ENCODE results near the gene SMCR8.
"Not testable (repeated sequence)": the region's sequence is repeated elsewhere in the genome, so short reads cannot be mapped to it uniquely, and the experiment has no call there.

Gene SMCR8

GRCh38 chr17:18318117-18318516 lies 3.0 kb downstream of the SMCR8 start:
- DNase-seq, result no peak

- DNase-seq, result no peak
Measured at GRCh38 chr17:18318771-18319450, 3.8 kb downstream of the SMCR8 start.

DNA sequence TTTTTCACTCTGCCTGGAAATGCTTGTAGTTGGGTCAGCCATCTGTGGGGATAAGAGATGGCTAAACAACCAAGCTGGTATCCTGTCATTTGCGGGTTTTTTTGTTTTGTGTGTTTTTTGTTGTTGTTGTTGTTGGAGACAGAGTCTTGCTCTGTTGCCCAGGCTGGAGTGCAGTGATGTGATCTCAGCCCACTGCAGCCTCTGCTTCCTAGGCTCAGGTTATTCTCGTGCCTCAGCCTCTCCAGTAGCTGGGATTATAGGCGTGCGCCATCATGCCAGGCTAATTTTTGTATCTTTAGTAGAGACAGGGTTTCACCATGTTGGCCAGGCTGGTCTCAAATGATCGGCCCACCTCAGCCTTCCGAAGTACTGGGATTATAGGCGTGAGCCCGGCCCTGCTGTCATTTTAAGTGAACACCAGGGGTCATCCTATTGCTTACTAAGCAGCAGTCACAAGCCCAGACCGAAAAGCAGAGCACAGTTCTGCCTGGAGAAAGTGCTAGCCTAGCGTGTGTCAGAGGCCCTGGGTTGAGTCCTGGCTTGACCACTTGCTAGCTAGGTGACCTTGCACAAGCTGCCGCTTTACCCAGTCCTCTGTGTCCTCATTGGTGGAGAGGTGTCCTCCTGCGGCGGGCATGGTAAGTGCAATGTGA lies 4.6 kb downstream of the SMCR8 start:
- no peak for DNase-seq

DNA sequence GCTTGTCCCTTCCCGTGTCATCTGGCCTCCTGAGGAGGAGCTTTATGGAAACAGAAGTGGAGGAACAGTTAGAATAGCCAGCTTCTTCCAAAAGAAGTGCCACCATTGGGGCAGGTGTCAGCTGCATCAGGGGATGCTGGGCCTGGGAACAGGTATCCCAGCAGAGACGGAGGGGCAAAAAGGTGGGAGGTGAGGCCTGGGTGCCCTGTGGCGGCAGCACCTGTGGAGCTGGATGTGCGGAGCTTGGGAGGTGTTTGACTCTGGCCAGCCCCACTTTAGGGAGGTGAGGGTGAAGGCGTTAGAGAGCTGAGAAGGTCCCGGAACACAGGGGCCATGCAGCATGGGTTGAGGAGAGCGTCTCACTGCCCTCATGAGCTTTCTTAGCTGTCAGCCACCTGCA lies 5.2 kb downstream of the SMCR8 start:
- DNase-seq, result no peak

DNA sequence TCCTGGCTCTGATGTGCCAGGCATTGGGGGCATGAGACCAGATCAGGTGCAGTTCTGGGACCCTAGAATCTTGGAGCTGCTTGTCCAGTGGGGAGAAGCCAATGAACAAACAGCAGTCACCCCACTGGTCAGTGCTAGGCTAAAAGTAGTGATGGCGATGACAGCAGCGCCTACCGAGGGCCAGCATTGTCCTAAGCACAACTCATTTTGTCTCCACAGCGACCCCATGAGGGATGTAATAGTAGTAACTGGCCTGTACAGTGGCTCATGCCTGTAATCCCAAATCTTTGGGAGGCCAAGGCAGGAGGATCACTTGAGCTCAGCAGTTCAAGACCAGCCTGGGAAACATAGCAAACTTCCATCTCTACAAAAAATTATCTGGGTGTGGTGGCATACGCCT lies 6.2 kb downstream of the SMCR8 start:
- DNase-seq, result no peak

- no peak for DNase-seq
Measured at GRCh38 chr17:18322522-18322921, 7.4 kb downstream of the SMCR8 start.

- no peak for DNase-seq
Measured at GRCh38 chr17:18323007-18323406, 7.9 kb downstream of the SMCR8 start.

DNA sequence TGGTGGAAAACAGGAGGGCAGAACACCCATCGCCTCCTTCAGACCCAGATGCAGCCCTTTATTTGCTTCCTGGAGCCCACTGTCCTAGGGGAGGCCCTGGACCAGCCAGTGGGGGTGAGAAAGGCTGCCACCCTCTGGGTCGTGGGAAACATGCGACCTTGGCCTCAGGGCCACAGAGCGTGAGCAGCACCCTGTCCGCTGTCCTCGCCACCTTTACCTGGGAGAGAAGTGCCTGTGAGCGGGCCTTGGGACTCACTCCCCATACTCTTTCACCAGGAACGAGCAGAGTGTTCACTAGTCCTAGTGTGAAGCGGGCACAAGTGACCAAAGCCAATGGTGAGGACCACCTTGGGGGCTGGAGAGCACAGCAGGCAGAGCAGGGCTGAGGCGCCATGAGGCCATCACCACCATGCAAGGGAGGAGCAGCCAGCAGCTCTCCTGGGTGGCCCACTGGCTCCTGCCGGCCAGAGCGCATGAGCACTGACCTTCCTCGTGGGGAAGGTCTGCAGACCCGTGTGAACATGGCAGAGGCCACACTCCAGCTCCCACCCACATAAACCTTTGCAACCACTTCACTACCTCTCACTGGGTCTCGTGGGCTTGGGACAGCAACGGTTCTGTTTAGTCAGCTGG lies 8.5 kb downstream of the SMCR8 start:
- no peak for DNase-seq

DNA sequence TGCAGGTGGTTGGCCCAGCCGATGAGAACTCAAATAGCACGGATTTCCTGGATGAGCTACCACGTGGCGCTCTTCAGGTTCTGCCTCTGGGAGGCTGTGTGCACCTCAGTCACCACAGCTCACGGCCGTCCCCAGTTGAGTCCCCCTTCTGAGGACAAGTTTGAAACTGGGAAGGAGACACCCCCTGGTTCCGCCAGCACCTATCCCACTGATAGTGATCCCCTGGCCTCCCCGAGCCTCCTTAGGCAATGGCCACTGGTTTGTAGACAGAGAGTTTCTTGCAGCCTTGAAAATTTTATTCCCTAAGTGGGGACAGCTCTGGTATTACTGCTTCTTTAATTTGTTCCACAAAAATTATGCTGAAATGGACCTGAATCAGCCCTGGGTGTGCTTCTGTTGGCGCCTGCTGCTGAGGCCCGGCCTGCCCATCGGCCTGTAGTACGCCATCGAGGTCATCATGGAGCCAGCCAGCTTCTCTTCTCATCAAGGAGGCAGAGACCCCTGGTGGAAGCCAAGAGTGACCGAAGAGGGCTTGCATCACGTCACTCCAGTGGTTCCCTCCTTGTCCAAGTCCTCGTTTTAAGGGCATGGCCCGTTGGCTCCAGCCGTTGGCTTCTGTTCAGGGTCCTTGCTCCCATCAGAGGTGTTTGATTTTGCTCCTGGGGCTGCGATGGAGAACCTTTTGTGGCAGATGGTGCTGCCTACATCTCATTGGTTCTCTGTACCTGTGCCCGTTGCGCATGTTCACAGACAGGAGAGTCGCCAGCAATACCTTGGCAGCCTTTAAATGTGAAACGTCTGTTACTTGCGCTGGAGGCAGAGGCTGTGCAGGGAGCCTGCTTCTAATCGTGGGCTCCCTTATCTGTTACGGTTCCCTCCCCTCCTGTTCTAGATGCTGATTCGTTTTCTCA lies 9.3 kb downstream of the SMCR8 start:
- no peak for DNase-seq

GRCh38 chr17:18326039-18326438 lies 10.9 kb downstream of the SMCR8 start:
- no peak for DNase-seq

- DNase-seq, result no peak
Measured at GRCh38 chr17:18326572-18326971, 11.5 kb downstream of the SMCR8 start.

DNA sequence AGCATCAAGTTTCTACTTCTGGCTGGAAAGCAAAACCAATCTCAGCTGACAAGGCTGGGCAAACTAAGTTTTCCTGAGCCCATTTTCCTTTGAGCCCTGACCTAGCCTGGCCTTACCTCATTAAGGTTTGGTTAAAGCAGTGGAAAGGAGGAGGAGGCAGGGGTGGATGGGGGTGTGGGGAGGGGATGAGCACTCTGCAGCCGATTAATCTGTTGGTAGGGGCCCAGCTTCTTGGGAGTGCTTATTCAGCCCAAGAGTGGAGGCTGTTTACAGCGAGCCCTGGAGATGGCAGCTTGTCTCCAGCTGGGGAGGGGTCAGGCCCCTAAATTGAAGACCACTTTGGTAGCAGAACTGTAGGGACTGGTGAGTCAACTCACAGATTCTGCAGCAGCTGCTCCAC lies 12.0 kb downstream of the SMCR8 start:
- DNase-seq, result no peak

GRCh38 chr17:18327556-18327955 lies 12.5 kb downstream of the SMCR8 start:
- no peak for DNase-seq

- no peak for DNase-seq
Measured at GRCh38 chr17:18328643-18329204, 13.6 kb downstream of the SMCR8 start.

GRCh38 chr17:18331879-18332278 lies 16.8 kb downstream of the SMCR8 start:
- DNase-seq, result peak; percentile 21

- DNase-seq, result no peak
Measured at GRCh38 chr17:18332909-18333489, 17.9 kb downstream of the SMCR8 start.

DNA sequence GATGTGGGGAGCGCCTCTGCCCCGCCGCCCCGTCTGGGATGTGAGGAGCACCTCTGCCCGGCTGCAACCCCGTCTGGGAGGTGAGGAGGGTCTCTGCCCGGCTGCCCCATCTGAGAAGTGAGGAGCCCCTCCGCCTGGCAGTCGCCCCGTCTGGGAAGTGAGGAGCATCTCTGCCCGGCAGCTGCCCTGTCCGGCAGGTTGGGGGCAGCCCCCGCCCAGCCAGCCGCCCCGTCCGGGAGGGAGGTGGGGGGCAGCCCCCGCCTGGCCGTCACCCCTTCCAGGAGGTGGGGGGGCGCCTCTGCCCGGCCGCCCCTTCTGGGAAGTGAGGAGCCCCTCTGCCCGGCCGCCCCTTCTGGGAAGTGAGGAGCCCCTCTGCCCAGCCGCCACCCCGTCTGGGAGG lies 23.1 kb downstream of the SMCR8 start:
- not testable (repeated sequence) for DNase-seq

DNA sequence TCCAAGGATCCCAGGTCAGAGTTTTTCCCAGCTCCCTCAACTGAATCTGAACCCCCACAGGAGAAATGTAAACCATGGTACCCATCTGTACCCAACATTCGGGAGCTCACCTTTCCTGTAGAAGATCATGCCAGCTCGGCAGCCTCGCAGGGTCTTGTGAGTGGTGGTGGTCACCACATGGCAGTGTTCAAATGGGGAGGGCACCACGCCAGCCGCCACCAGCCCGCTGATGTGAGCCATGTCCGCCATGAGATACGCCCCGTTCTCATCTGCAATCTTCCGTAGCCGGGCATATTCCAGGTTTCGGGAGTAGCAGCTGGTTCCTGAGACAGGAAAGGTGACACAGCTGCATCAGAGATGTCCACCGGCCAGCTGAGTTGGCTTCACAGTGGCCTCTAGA lies 24.8 kb downstream of the SMCR8 start:
- no peak for DNase-seq

DNA sequence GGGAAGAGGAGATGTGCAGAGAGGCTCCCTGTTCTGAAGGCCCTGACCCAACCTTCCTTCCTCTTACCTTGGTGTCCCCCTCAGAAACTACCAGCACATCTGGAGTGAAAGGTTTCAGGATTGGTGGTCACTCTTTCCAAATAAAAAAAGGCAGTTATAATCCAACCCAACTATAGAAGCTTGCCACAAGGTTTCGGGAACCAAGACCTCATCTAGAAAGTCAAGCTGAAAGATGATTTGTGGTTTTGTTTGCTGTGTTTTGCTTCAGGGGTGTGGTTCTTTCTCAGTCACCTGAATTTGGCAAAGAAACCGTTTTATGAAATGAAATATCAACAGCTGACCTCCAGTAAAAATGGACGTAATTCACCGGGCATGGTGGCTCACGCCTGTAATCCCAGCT lies 28.9 kb downstream of the SMCR8 start:
- no peak for DNase-seq

DNA sequence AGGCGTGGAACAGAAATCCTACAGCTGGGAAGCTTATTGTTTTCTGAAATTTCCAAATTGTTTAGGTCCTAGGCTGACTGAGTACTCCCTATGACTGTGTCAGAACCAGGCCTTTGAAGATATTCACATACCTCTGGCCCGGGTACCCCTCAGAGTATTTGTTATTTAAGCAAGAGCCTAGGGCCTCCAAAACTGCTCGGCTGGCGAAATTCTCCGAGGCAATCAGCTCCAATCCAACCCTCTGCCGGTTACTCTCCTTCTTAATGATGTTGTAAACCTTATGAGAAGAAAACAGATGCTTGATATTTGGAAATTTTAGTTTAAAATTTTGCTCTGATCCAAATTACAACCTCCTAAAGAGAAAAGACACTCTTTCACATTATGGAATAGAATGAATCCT lies 38.4 kb downstream of the SMCR8 start:
- no peak for DNase-seq

DNA sequence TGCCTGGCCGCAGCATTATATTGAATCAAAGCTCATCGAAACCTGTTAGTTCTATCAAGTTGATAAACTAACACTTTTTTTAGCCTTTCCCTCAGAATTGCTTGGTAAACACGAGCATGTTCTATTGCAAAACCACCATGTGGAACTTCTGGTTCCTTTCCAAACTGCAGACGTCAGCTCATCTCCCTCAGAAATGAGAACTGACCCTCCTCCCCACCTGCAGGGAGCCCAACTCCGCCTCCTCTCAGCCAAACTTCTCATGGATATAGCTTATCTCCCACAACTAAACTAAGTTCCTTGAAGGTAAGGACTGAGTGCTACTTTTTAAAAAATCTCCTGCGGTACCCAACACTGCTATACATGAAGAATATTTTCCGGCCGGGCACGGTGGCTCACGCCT lies 41.5 kb downstream of the SMCR8 start:
- no peak for DNase-seq

GRCh38 chr17:18360518-18360917 lies 45.4 kb downstream of the SMCR8 start:
- no peak for DNase-seq
